Measurements from ENCODE around the gene SCN10A. TPM values are rescaled to one million over a fixed set of nuclear protein-coding genes. Genes with fewer than 3 reads are reported as not detected.

The SCN10A gene
- polyA plus RNA-seq, 1 of the 3 experiments (the other 2 are of a cell fraction): not detected

- WGBS (ENCODE audit: low lambda C conversion rate): 76% methylated on average over 7 of the region's 7 CpGs
- Histone ChIP-seq H4K20me1 (ENCODE audit: insufficient read depth) (no peaks in the 10 kb centered on the region), H3K9me2 (no peaks in the 10 kb centered on the region), H3K27ac (ENCODE audit: low read depth in 2 of 2, low read length in 1 of 2) (no peak overlapping the region), H3K4me1 (ENCODE audit: control insufficient read depth in 1 of 2, insufficient read depth in 2 of 2, low read depth in 1 of 2, low read length in 1 of 2) (peaks cover 0 to 11% of the 10 kb centered on the region in 2 experiments; a peak in 1 of 4 replicates), H3K79me2 (ENCODE audit: insufficient read depth) (no peaks in the 10 kb centered on the region), H3K4me3 (ENCODE audit: low read depth in 2 of 2, low read length in 1 of 2) (no peak overlapping the region), H3K4me2 (no peak overlapping the region), H3K27me3 (ENCODE audit: insufficient read depth) (peaks cover 12% of the 10 kb centered on the region; the same call in 1 of the 2 replicates), H3F3A (replicated peaks; ENCODE audit: insufficient read depth) (no peaks in the 10 kb centered on the region), H3K9me3 (no peaks in the 10 kb centered on the region), H2AFZ (ENCODE audit: low read depth) (no peak overlapping the region), H3K36me3 (replicated peaks in 1 of 2; ENCODE audit: control insufficient read depth in 1 of 2, insufficient read depth in 2 of 2, low read length in 1 of 2) (no peaks in the 10 kb centered on the region), H3K9ac (no peak overlapping the region)
- DNase-seq: peak; percentile 4
- CTCF ChIA-PET: interaction anchor here (1.2 to 5.9 kb wide), 7 partner anchors 8 to 151 kb away, joined by 3 to 38 read pairs (median 7); partner anchors contain the start of gene EXOG
- TF ChIP-seq NRF1 (IDR thresholded peaks at IDR 0.05; ENCODE audit: low read depth, low read length): no peak
- TF ChIP-seq, protein P1, sequence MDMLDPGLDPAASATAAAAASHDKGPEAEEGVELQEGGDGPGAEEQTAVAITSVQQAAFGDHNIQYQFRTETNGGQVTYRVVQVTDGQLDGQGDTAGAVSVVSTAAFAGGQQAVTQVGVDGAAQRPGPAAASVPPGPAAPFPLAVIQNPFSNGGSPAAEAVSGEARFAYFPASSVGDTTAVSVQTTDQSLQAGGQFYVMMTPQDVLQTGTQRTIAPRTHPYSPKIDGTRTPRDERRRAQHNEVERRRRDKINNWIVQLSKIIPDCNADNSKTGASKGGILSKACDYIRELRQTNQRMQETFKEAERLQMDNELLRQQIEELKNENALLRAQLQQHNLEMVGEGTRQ (IDR thresholded peaks at IDR 0.05; ENCODE audit: borderline replicate concordance, low read depth, low read length): no peak
- TF ChIP-seq SIN3A (IDR thresholded peaks at IDR 0.05; ENCODE audit: borderline replicate concordance, low read depth, low read length): no peak
- TF ChIP-seq GABPA (IDR thresholded peaks at IDR 0.05; ENCODE audit: low read depth): no peak
- no peak for TF ChIP-seq USF1 (IDR thresholded peaks at IDR 0.05; ENCODE audit: borderline replicate concordance, low read depth)
- TF ChIP-seq, protein P2, sequence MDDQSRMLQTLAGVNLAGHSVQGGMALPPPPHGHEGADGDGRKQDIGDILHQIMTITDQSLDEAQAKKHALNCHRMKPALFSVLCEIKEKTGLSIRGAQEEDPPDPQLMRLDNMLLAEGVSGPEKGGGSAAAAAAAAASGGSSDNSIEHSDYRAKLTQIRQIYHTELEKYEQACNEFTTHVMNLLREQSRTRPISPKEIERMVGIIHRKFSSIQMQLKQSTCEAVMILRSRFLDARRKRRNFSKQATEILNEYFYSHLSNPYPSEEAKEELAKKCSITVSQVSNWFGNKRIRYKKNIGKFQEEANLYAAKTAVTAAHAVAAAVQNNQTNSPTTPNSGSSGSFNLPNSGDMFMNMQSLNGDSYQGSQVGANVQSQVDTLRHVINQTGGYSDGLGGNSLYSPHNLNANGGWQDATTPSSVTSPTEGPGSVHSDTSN (IDR thresholded peaks at IDR 0.05): no peak
- no peak for TF ChIP-seq ELF1 (IDR thresholded peaks at IDR 0.05)
- TF ChIP-seq CHD2 (IDR thresholded peaks at IDR 0.05; ENCODE audit: low read length, partially characterized antibody): no peak
- TF ChIP-seq NFIC (IDR thresholded peaks at IDR 0.05; ENCODE audit: borderline replicate concordance): no peak
- TF ChIP-seq POLR2AphosphoS5 (IDR thresholded peaks at IDR 0.05; ENCODE audit: low read depth, low read length): no peak
- TF ChIP-seq EP300 (IDR thresholded peaks at IDR 0.05; ENCODE audit: borderline replicate concordance in 1 of 2, low read depth in 1 of 2, low read length in 1 of 2): no peak
- TF ChIP-seq MAX (IDR thresholded peaks at IDR 0.05; ENCODE audit: low read depth): no peak
- TF ChIP-seq CTCF (IDR thresholded peaks at IDR 0.05): no peak
- TF ChIP-seq RCOR1 (IDR thresholded peaks at IDR 0.05; ENCODE audit: low read length): no peak
- TF ChIP-seq FOXJ3 (CRISPR knock-in tag; IDR thresholded peaks at IDR 0.05): no peak
- no peak for TF ChIP-seq SMC3 (IDR thresholded peaks at IDR 0.05; ENCODE audit: low read depth, low read length)
- TF ChIP-seq RFX5 (IDR thresholded peaks at IDR 0.05; ENCODE audit: low read length): no peak
- no peak for TF ChIP-seq TEAD4 (IDR thresholded peaks at IDR 0.05; ENCODE audit: borderline replicate concordance, insufficient read depth)
- no peak for TF ChIP-seq EZH2phosphoT487 (IDR thresholded peaks at IDR 0.05; ENCODE audit: borderline replicate concordance, low read depth)
- POLR2A ChIA-PET: no interaction called here
These were observed 168.6 kb downstream of the SCN10A start for GRCh38 chr3:38647217-38647970.

Other genes with a start within 250 kb of the SCN10A start
- gene SCN5A, start 166.5 kb downstream of the SCN10A start, polyA plus RNA-seq (2012; rRNA removed): 0.18 and 0.21 TPM in 2 replicates
- 0.02 TPM in 2 replicates for gene SCN11A, start 235.7 kb upstream of the SCN10A start, polyA plus RNA-seq (2012; rRNA removed)
- 12.1 and 18.0 TPM in 2 replicates for gene WDR48, start 235.8 kb upstream of the SCN10A start, polyA plus RNA-seq (2012; rRNA removed)

Data from SK-N-SH (cell line).